Fibroblast of peridontal ligament (primary cell): Measurements from ENCODE around the gene CRACR2B.
A peak's percentile ranks its signal among the peaks of the same experiment; 100 is the strongest.

Source experiments
- DNase-seq: peaks from one replicate; pipeline ENCODE4 v3.0.0-alpha.2; 2010; ENCODE audit errors: extremely low read depth

CRACR2B gene

GRCh38 chr11:838441-839279 is 10.9 kb downstream of the CRACR2B start:
- no peak for DNase-seq

DNA sequence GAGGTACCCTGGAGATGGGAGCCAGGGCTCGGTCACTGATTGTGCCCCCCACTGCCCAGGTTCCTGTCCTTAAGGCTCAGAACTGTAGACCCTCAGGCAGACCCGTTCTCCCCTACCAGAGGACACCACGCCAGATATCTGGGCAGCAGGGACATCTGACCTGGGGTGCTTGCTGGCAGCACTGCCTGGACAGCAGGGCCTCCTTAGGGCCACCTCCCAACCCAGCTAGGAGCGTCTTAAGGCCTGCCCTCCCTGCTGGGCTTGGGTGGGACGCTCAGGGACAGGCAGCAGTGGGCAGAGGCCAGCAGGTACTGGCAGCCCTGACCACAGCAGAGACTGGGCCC is 11.5 kb downstream of the CRACR2B start:
- DNase-seq, result no peak

DNA sequence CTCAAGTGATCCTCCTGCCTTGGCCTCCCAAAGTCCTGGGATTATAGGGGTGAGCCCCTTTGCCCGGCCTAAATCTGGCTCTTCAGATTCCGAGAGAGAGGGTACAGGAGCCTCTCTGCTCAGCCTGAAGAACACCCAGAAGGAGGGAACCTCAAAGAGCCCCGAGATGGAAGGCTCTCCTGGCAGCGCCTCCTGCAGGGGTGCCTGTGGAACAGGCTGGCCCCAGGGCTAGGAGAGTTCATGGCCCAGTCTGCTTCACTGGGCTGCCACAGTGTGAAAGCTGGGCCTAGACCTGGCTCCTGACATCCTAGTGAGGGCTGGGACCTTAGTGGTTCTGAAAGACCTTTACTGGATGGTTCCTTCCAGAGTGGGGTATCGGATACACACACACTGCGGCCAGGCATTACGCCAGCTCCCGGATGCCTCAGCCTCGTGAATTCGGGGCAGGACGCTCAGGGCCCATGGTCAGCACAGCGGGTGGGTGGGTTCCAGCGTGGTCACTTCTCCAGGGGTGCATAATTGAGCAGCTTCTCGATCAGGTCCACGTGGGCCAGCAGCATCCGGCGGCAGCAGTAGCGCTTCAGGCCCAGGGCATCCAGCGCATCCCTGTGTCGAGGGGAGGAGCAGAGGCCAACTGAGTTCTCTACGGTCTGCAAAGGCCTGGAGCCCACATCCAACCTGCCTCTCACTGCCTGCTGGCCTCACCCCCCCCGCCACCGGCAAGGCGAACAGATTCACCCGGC is 12.3 kb downstream of the CRACR2B start:
- no peak for DNase-seq

- DNase-seq, result no peak
Measured at GRCh38 chr11:841981-842369, 14.3 kb downstream of the CRACR2B start.

DNA sequence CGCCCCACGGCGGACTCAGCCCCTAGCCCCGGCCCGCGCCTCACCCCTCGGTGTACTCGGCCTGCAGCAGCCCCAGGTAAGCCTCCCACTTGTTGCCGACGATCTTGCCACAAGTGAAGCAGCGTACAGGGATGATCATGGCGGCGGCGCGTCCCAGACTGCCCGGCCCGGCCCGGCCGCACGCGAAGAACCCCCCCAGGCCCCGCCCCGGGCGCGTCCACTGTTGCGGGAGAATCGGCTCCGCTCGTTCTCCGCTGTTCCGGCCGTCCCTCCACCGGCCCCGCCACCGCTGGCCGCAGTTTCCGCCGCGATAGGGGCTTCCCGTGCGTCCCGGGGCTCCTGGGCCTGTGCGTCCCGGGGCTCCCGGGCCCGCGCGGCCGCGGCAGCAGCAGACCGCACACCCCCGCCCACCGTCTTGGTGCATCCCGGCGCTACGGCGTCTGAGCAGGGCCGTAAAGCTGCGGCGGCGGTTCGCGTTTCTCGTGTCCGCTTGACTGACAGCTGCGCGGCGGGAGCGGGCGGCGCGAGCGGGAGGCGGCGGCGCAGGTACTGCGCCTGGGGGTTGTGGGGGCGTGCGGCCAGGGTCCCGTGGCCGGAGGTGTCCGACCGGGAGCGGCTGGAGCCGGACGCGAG is 14.8 kb downstream of the CRACR2B start, which contains the start of the genes POLR2L and TSPAN4:
Gene POLR2L, minus strand, starts transcription at position 160 of the 633 bp plus-strand sequence. Its CDS starts 21 bp downstream, at position 139.
Gene TSPAN4, plus strand, starts transcription at position 483 of the 633 bp plus-strand sequence. CDS start 7,453 bp downstream, outside the sequence.
- peak; percentile 81 for DNase-seq

- no peak for DNase-seq
Measured at GRCh38 chr11:843086-843734, 15.5 kb downstream of the CRACR2B start.

GRCh38 chr11:843818-844692 is 16.3 kb downstream of the CRACR2B start:
- DNase-seq, result peak; percentile 96

- DNase-seq, result peak; percentile 97
Measured at GRCh38 chr11:844693-845644, 17.2 kb downstream of the CRACR2B start.

DNA sequence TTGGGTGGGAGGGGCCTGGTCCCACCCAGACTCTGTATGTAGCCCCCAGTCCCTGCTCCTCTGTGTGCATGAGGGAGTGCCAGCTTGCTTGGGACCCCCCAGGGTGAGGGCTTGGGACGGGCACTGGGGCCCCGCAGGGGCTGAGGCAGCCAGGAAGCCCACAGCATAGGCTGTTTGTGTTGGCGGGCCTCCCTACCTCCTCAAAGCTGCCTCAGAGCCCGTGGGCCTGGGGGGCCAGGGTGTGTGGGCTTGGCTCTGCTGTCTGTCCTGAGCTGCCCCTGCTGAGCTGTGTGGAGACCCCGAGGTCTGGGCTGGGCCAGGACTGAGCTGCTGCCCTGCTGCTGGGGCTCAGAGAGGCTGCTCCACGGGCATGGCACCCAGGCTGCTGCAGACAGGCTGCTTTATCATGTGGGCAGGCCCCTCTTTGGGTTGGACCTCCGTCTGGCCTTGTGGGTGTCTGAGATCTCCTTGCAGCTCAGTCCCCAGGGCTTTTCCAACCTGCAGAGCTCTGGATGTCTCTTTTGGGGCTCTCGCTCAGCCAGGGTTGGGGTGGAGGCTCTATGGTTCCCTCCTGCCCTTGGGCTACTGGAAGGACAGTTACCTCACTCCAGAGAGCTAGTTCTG is 18.3 kb downstream of the CRACR2B start:
- no peak for DNase-seq

GRCh38 chr11:846496-847098 is 18.9 kb downstream of the CRACR2B start:
- no peak for DNase-seq

DNA sequence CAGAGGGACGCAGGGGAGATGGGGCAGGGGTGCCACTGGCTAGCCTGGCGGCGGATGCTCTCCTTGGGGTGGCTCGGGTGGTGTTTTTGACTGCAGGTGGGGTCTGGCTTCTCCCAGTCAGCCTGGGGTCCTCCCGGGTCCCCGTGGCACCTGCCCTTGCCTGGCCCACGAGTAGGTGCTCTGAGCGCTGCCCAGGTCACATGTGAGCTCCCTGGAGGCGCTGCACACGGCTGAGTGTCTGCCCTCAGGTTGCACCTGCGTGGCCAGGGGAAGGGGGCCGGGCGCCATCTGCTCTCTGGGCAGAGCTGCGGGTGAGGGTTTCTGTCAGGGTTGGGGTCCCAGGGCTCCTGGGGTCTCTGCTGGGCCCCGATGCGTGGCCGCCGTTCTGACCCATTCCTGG is 20.2 kb downstream of the CRACR2B start:
- DNase-seq, result no peak

DNA sequence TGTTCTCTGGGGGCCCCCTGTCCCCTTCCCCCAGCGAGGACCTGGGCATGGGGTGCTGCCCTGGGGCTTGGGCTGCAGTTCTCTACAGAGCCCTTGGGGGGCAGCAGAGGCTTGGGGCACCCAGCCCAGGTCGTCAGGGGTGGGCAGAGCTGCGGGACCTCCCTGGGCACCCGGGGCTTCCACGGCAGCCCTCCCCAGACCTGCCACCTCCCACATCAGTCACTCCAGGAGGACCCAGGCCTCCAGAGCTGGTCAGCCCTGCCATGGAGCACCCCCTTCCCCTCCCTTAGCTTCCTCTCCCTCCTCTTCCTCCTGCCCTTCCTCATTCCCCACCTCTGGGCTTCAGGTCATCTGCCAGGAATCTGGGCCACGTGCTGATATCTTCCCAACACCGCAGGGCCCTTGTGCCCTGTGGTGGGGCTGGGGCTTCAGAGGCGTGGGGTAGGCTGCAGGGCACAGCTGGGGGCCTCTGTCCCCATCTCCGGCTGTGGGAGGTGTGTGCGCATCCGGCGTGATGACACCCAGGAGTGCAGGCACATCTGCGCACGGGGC is 20.7 kb downstream of the CRACR2B start:
- no peak for DNase-seq

DNA sequence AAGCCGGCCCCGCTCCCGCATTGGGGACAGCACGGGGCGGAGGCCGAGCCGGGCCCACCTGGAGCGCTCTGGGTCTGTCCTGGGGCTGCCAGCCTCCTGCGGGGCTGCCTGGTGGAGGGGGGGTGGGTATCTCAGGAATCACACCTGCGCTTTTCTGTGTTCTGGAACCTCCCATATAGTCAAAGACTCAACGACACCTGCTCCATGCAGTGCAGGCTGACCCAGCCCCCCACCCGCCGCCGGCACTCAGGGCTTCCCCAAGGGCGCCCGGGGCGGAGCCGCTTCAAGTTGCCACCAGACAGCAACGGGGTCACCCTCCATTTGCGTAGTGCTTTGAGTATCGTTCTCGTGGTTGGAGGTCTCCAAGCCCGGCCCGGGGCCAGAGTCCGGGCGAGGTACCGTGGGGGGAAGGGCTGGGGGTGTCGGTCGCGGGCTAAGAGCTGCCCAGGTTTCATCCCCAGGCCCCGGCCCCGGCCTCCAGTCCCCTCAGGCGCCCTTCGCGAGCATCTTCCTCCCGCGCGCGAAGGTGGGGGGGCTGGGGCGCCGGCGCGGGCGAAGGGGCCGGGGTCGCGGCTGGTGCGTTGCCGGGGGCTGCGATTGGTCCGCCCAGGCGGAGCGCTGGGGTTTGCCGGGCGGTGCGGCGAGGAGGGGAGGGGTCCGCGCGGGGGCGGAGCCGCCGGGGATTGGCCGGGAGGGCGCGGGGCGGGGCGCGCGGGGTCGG is 21.5 kb downstream of the CRACR2B start:
- no peak for DNase-seq

DNA sequence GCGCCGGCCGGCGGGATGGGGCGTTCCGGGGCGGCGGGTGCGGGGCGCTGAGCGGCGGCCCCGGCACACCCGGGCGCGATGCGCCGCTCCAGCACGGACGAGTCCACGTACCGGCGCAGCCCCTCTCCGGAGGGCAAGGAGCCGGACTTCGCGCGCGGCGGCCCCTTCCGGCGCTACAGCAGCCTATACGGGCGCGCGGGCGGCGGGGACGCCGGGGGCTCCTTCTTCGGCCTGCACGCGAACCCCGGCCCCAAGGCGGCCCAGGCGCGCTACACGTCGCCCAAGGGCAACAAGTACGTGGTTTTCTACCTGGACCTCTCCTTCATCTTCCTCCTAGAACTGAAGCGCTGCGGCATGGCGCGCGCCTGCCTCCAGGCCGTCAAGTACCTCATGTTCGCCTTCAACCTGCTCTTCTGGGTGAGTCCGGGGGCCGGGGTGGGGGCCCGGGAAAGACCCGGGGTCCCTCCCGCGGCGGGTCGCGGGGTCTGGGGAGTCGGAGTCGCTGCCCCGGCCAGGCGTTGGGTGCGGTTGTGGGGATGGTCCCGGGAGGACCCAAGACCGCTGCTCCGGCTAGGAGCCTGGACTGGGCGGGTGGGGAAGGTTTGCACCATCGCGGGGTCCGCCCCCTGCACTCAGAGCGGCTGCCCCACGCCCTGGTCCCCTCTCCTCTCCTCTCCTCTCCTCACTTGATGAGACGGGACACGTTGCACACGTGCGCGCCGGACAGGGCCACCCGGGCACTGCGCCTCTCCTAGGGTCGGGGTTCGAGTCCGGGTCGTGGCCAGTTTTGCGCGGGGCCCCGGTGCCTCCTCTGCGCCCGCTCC is 22.4 kb downstream of the CRACR2B start:
- no peak for DNase-seq

DNA sequence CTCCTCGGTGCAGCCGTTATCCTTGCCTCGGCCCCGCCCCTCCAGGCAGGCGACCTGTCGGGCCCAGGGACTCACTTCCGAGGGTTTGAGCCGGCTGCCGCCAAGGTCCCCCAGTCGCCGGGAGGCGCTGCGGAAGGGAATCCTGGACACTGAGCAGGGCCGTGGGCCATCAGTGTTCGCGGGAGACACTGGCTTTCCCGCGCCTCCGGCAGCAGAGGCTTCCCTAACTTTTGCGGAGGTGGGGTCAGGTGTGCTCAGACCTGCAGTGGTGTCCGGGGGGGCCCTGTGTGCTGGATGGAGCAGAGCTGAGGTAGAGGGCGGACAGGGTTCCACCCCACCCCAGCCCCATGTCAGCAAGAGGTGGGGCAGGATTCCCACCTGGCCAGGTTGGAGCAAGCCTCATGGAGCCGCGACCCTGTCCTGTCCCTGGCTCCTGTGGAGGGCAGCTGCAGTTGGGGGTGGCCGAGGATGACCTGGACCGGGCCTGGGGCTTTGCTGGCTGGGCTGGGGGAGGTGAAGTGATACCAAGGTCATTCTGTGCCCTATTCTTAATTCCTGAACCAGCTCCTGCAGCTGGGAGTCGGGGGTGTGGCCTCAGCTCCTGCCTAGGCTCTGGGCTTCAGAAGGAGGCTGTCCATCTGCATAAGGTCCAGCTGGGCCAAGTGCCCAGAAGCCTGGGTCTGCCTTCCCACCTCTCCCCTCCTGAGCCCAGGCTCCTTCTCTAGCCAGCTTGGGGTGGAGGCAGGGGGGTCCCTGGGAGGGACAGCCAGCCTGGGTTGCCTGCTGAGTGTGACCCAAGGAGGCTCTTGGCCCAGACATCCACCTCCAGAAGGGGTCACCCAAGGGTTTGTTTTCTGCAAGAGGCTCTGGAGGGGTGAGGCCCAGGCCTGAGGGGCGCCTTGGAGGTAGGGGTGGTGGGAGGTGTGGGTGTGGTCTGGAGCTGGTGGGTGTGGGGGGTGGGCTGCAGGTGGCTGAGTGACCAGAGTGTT is 23.4 kb downstream of the CRACR2B start:
- no peak for DNase-seq

GRCh38 chr11:852762-853161 is 25.0 kb downstream of the CRACR2B start:
- DNase-seq, result no peak
